ENCODE results near the gene PEX26. TPM values are rescaled to one million over a fixed set of nuclear protein-coding genes. Genes with fewer than 3 reads are reported as not detected.
"Not testable (repeated sequence)": the region's sequence is repeated elsewhere in the genome, so short reads cannot be mapped to it uniquely, and the experiment has no call there.

PEX26 gene
- total RNA-seq, 2 experiments from 2014 or later: 17.6 to 43.5 TPM

- H3K9me2 ChIP-seq (ENCODE audit: insufficient read depth, low read length); H3K79me2 ChIP-seq (ENCODE audit: insufficient read depth, low read depth, low read length); BruUV-seq (replicated peaks); intact Hi-C loops (cut with micrococcal nuclease; ENCODE audit: unreplicated experiment); H3K4me3 ChIP-seq (ENCODE audit: low read depth, low read length, poor library complexity, severe bottlenecking); H4K20me1 ChIP-seq (ENCODE audit: insufficient read depth, low read length); H3K4me2 ChIP-seq (ENCODE audit: low read length); H3K4me1 ChIP-seq (ENCODE audit: insufficient read depth, low read length, poor library complexity, severe bottlenecking); H3K27ac ChIP-seq (ENCODE audit: low read depth, low read length, poor library complexity, severe bottlenecking); H3K9me3 ChIP-seq (ENCODE audit: low read length); H2AFZ ChIP-seq (ENCODE audit: low read length): not testable (repeated sequence)
- ChIA-PET POLR2A (interaction anchor here (0.8 kb wide), 1 partner anchor 35 kb away, joined by 3 read pairs; no protein-coding TSS in a partner anchor), CTCF (ENCODE audit: unreplicated experiment) (interaction anchor here (0.6 to 0.7 kb wide), 3 partner anchors 13 to 329 kb away, joined by 3 to 4 read pairs (median 3); no protein-coding TSS in a partner anchor)
- H3K36me3 ChIP-seq (ENCODE audit: insufficient read depth, low read length): peaks cover 13% of the 10 kb centered on the region
- DNase-seq (ENCODE audit: low spot score): peak; percentile 27
These were observed 29.0 kb downstream of the PEX26 start for GRCh38 chr22:18106550-18107341.

GRCh38 chr22:18108187-18108586, 30.4 kb downstream of the PEX26 start:
- intact Hi-C loops (cut with micrococcal nuclease; ENCODE audit: unreplicated experiment): no loop called here
- no peaks in the 10 kb centered on the region for H3K9me2 ChIP-seq (ENCODE audit: insufficient read depth, low read length)
- no peak overlapping the region for H3K4me3 ChIP-seq (ENCODE audit: low read depth, low read length, poor library complexity, severe bottlenecking)
- peaks cover 12% of the 10 kb centered on the region for H3K36me3 ChIP-seq (ENCODE audit: insufficient read depth, low read length)
- no peak overlapping the region for H2AFZ ChIP-seq (ENCODE audit: low read length)
- BruUV-seq (replicated peaks): no TSS peak
- DNase-seq (ENCODE audit: low spot score): no peak
- TF ChIP-seq, protein P1, sequence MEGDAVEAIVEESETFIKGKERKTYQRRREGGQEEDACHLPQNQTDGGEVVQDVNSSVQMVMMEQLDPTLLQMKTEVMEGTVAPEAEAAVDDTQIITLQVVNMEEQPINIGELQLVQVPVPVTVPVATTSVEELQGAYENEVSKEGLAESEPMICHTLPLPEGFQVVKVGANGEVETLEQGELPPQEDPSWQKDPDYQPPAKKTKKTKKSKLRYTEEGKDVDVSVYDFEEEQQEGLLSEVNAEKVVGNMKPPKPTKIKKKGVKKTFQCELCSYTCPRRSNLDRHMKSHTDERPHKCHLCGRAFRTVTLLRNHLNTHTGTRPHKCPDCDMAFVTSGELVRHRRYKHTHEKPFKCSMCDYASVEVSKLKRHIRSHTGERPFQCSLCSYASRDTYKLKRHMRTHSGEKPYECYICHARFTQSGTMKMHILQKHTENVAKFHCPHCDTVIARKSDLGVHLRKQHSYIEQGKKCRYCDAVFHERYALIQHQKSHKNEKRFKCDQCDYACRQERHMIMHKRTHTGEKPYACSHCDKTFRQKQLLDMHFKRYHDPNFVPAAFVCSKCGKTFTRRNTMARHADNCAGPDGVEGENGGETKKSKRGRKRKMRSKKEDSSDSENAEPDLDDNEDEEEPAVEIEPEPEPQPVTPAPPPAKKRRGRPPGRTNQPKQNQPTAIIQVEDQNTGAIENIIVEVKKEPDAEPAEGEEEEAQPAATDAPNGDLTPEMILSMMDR (conservative IDR thresholded peaks at IDR 0.05; ENCODE audit: low read length): no peak
- no peak for TF ChIP-seq EZH2phosphoT487 (IDR thresholded peaks at IDR 0.05; ENCODE audit: borderline replicate concordance, low read depth, low read length)
- peaks cover 8% of the 10 kb centered on the region for H3K4me1 ChIP-seq (ENCODE audit: insufficient read depth, low read length, poor library complexity, severe bottlenecking)
- peaks cover 10% of the 10 kb centered on the region; the same call in 1 of the 2 replicates for H3K9me3 ChIP-seq (ENCODE audit: low read length)
- H3K4me2 ChIP-seq (ENCODE audit: low read length): no peak overlapping the region
- no peaks in the 10 kb centered on the region for H3K79me2 ChIP-seq (ENCODE audit: insufficient read depth, low read depth, low read length)
- no peaks in the 10 kb centered on the region for H4K20me1 ChIP-seq (ENCODE audit: insufficient read depth, low read length)
- ChIA-PET POLR2A (interaction anchor here (0.6 kb wide), 1 partner anchor 13 kb away, joined by 3 read pairs; no protein-coding TSS in a partner anchor), CTCF (ENCODE audit: unreplicated experiment) (no interaction called here)
- H3K27ac ChIP-seq (ENCODE audit: low read depth, low read length, poor library complexity, severe bottlenecking): no peak overlapping the region

GRCh38 chr22:18109410-18110193, 31.8 kb downstream of the PEX26 start:
- no peak overlapping the region for H2AFZ ChIP-seq (ENCODE audit: low read length)
- no peak overlapping the region for H3K4me2 ChIP-seq (ENCODE audit: low read length)
- H3K4me1 ChIP-seq (ENCODE audit: insufficient read depth, low read length, poor library complexity, severe bottlenecking): peaks cover 11% of the 10 kb centered on the region
- ChIA-PET POLR2A (no interaction called here), CTCF (ENCODE audit: unreplicated experiment) (no interaction called here)
- DNase-seq (ENCODE audit: low spot score): no peak
- H3K36me3 ChIP-seq (ENCODE audit: insufficient read depth, low read length): peaks cover 12% of the 10 kb centered on the region
- H3K27ac ChIP-seq (ENCODE audit: low read depth, low read length, poor library complexity, severe bottlenecking): no peak overlapping the region
- H3K79me2 ChIP-seq (ENCODE audit: insufficient read depth, low read depth, low read length): no peaks in the 10 kb centered on the region
- intact Hi-C loops (cut with micrococcal nuclease; ENCODE audit: unreplicated experiment): no loop called here
- no TSS peak for BruUV-seq (replicated peaks)
- TF ChIP-seq, protein P1 (conservative IDR thresholded peaks at IDR 0.05; ENCODE audit: low read length): no peak
- TF ChIP-seq EZH2phosphoT487 (IDR thresholded peaks at IDR 0.05; ENCODE audit: borderline replicate concordance, low read depth, low read length): no peak
- no peaks in the 10 kb centered on the region for H4K20me1 ChIP-seq (ENCODE audit: insufficient read depth, low read length)
- no peaks in the 10 kb centered on the region for H3K9me2 ChIP-seq (ENCODE audit: insufficient read depth, low read length)
- H3K4me3 ChIP-seq (ENCODE audit: low read depth, low read length, poor library complexity, severe bottlenecking): no peak overlapping the region
- H3K9me3 ChIP-seq (ENCODE audit: low read length): peaks cover 10% of the 10 kb centered on the region; the same call in 1 of the 2 replicates
